Measurements from ENCODE around the gene GYS2. TPM values are rescaled to one million over a fixed set of nuclear protein-coding genes. Genes with fewer than 3 reads are reported as not detected.
"Not testable (repeated sequence)": the region's sequence is repeated elsewhere in the genome, so short reads cannot be mapped to it uniquely, and the experiment has no call there.

GYS2 gene
- total RNA-seq, 1 donor from 2014 or later, result 0.98 TPM

- TF ChIP-seq POLR2A (IDR thresholded peaks at IDR 0.05), result no peak
- TF ChIP-seq, protein P1, sequence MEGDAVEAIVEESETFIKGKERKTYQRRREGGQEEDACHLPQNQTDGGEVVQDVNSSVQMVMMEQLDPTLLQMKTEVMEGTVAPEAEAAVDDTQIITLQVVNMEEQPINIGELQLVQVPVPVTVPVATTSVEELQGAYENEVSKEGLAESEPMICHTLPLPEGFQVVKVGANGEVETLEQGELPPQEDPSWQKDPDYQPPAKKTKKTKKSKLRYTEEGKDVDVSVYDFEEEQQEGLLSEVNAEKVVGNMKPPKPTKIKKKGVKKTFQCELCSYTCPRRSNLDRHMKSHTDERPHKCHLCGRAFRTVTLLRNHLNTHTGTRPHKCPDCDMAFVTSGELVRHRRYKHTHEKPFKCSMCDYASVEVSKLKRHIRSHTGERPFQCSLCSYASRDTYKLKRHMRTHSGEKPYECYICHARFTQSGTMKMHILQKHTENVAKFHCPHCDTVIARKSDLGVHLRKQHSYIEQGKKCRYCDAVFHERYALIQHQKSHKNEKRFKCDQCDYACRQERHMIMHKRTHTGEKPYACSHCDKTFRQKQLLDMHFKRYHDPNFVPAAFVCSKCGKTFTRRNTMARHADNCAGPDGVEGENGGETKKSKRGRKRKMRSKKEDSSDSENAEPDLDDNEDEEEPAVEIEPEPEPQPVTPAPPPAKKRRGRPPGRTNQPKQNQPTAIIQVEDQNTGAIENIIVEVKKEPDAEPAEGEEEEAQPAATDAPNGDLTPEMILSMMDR (IDR thresholded peaks at IDR 0.05), result no peak
- Histone ChIP-seq H3K9me3 (no peaks in the 10 kb centered on the region), H3K4me1 (peaks cover 16% of the 10 kb centered on the region), H3K4me3 (no peak overlapping the region), H3K27me3 (no peaks in the 10 kb centered on the region), H3K27ac (no peak overlapping the region), H3K36me3 (peaks cover 7 to 50% of the 10 kb centered on the region in 2 donors)
- intact Hi-C loops (cut with DNase I), result no loop called here
- no peak for DNase-seq (ENCODE audit: extremely low spot score in 2 of 2)
Measured at GRCh38 chr12:21647179-21647578, 42.5 kb upstream of the GYS2 start.

DNA sequence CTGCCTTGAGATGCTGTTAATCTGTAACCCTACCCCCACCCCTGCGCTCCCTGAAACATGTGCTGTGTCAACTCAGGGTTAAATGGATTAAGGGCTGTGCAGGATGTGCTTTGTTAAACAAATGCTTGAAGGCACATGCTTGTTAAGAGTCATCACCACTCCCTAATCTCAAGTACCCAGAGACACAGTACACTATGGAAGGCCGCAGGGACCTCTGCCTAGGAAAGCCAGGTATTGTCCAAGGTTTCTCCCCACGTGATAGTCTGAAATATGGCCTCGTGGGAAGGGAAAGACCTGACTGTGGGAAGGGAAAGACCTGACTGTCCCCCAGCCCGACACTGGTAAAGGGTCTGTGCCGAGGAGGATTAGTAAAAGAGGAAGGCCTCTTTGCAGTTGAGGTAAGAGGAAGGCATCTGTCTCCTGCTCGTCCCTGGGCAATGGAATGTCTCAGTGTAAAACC is 40.4 kb upstream of the GYS2 start:
- intact Hi-C loops (cut with DNase I); H3K4me3 ChIP-seq; H3K27me3 ChIP-seq; H3K27ac ChIP-seq; DNase-seq (ENCODE audit: extremely low spot score in 2 of 2); H3K4me1 ChIP-seq; H3K9me3 ChIP-seq: not testable (repeated sequence)
- H3K36me3 ChIP-seq, result peaks cover 7 to 59% of the 10 kb centered on the region in 2 donors

DNA sequence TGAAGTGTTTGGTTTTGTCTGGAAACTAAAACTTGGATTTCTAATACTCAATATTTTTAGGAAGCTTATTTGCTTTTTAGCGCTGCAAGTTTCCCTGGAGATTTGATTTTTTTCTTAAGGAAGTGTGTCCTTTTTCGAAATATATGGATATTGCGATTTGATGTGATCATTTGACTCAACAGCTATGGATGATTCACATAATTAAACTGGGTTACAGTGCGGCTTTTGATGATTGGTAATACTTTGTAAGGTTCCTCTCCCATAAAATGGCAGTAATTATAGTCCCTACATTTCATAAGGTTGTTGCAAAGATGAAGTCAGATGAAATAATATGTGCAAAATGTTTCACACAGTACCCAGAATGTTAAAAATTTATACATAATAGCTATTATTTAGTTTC is 39.9 kb upstream of the GYS2 start:
- TF ChIP-seq POLR2AphosphoS5 (IDR thresholded peaks at IDR 0.05; ENCODE audit: insufficient read depth in 1 of 2, low read depth in 1 of 2) (no peak), POLR2A (IDR thresholded peaks at IDR 0.05) (no peak)
- Histone ChIP-seq H3K27me3 (no peaks in the 10 kb centered on the region), H3K4me3 (no peak overlapping the region), H3K36me3 (peaks cover 7 to 59% of the 10 kb centered on the region in 2 donors), H3K27ac (no peak overlapping the region), H3K4me1 (no peaks in the 10 kb centered on the region), H3K9me3 (no peaks in the 10 kb centered on the region)
- intact Hi-C loops (cut with DNase I), result no loop called here
- DNase-seq (ENCODE audit: extremely low spot score in 2 of 2), result no peak

DNA sequence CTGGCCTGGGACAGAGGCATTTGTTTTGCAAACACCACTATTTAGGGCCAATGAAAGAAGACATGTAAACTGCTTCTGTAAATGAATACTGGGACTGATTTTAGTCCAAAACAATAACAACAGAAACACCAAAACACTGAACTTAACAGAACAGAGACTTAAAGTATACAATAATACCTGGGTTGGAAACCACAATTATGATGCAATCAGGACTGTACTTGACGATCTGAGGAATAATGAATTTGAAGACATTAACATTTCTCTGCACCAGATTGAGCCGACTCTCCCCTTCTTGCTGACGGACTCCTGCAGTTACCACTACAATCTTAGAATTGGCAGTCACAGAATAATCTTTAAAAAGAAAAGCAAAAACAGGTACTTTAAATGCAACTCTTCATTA is 39.1 kb upstream of the GYS2 start:
- no peaks in the 10 kb centered on the region for H3K27me3 ChIP-seq
- intact Hi-C loops (cut with DNase I), result no loop called here
- H3K4me1 ChIP-seq, result no peaks in the 10 kb centered on the region
- TF ChIP-seq POLR2AphosphoS5 (IDR thresholded peaks at IDR 0.05; ENCODE audit: insufficient read depth in 1 of 2, low read depth in 1 of 2) (no peak), POLR2A (IDR thresholded peaks at IDR 0.05) (no peak)
- TF ChIP-seq, protein P1 (IDR thresholded peaks at IDR 0.05), result no peak
- H3K27ac ChIP-seq, result no peak overlapping the region
- H3K9me3 ChIP-seq, result no peaks in the 10 kb centered on the region
- peaks cover 7 to 59% of the 10 kb centered on the region in 2 donors for H3K36me3 ChIP-seq
- no peak for DNase-seq (ENCODE audit: extremely low spot score in 2 of 2)
- H3K4me3 ChIP-seq, result no peak overlapping the region

DNA sequence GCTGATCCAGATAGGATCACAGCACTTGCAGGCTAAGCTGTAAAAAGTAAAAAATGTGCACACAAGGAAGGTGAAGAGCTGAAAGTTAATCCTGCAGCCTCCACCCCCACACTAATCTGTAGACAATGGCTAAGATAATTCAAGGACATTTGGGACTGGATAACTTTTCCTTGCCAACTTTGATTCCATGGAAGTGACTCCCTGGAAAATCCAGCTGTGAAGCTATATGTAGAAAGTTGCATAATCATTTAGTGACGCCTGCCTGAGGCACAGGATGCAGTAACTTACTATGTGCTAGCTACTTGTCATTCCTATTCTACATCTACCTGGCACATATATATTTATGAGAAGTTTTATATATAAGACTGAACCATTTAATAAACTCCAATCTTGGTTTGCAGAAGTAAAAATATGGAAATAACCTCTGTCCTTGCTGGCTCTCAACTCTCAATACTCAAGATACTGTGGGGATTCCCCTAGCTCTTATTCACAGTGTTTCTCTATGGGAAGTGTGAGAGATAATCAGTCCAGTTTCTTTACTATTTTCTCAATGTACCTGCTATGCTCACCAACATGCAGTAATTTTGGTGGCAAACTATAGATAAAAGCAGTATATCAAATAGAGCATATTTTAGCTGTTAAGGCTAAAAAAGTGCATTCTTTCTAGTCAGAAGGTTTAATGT is 38.2 kb upstream of the GYS2 start:
- H3K36me3 ChIP-seq, result peaks cover 7 to 63% of the 10 kb centered on the region in 2 donors
- DNase-seq (ENCODE audit: extremely low spot score in 2 of 2), result no peak
- no peak overlapping the region for H3K4me3 ChIP-seq
- no peaks in the 10 kb centered on the region for H3K9me3 ChIP-seq
- H3K4me1 ChIP-seq, result no peaks in the 10 kb centered on the region
- H3K27me3 ChIP-seq, result no peaks in the 10 kb centered on the region
- H3K27ac ChIP-seq, result no peak overlapping the region
- intact Hi-C loops (cut with DNase I), result no loop called here
- TF ChIP-seq POLR2AphosphoS5 (IDR thresholded peaks at IDR 0.05; ENCODE audit: insufficient read depth in 1 of 2, low read depth in 1 of 2), result no peak
- TF ChIP-seq, protein P1 (IDR thresholded peaks at IDR 0.05), result no peak
- TF ChIP-seq POLR2A (IDR thresholded peaks at IDR 0.05), result no peak

DNA sequence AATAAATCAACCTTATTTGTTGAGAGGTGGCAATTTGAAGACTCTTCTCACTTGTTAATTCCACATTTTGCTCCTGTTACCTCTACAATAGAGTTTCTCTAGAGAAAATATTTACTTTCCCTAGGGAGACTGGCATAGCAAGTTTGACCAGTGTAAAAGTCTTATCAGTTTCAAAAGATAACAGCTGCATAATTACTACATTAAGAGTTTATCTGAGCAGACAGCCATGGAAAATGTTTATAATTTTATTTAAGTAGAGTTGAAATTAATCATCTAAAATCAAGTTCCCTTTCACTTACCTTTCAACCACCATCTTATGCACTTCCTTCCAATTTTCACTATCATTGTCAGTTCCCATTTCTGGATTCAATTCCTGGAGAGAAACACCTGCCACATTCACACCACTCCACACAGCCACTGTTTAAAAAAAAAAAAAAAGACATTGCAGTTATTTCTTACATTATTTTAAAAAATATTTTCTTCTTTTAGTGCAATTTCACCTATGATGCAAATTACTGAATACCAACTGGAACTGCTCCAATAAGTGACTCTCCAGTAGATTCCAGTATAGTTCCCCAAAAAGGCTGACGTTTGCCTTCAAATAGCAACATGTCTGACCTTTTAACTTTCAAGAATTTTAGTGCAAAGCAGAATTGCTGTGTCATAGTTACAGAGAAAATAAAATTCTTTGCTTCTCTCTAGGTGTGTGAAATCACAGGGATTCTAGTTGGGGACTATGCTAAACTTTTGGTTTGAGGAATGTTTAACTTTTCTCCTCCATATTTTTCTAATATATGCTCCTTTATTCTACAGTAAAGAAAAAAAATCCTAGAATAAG is 33.6 kb upstream of the GYS2 start:
- intact Hi-C loops (cut with DNase I), result no loop called here
- H3K9me3 ChIP-seq, result no peaks in the 10 kb centered on the region
- peaks cover 0 to 66% of the 10 kb centered on the region in 2 donors for H3K36me3 ChIP-seq
- H3K4me3 ChIP-seq, result no peak overlapping the region
- TF ChIP-seq POLR2A (IDR thresholded peaks at IDR 0.05), result no peak
- TF ChIP-seq, protein P1 (IDR thresholded peaks at IDR 0.05), result no peak
- TF ChIP-seq POLR2AphosphoS5 (IDR thresholded peaks at IDR 0.05; ENCODE audit: insufficient read depth in 1 of 2, low read depth in 1 of 2), result no peak
- H3K4me1 ChIP-seq, result no peaks in the 10 kb centered on the region
- no peak for DNase-seq (ENCODE audit: extremely low spot score in 2 of 2)
- no peak overlapping the region for H3K27ac ChIP-seq
- no peaks in the 10 kb centered on the region for H3K27me3 ChIP-seq
